T-cell (primary cell): ENCODE results near the gene SMIM22. TPM values are rescaled to one million over a fixed set of nuclear protein-coding genes. Genes with fewer than 3 reads are reported as not detected.

Source experiments
- ATAC-seq, 4 experiments: fragments of 200-7000 bp in 3 of 4; fragments of 150-1000 bp in 1 of 4; cut with Tn5 transposase; replicated peaks in 1 of 4; 1 replicate in 3 of 4; 2 replicates in 1 of 4; pipeline ENCODE4 v1.10.0; 2021; ENCODE audit warnings: moderate library complexity in 3 of 4, mild to moderate bottlenecking in 2 of 4, moderate number of reproducible peaks in 1 of 4
- CTCF ChIA-PET, 2 donors: fragments of 300-600 bp; sonication (Branson Sonifier 250); formaldehyde crosslinking; loops; one replicate each; lab custom pipeline; 2022; ENCODE audit warnings: antibody characterized with exemption in 2 of 2; lab: Charles Lee
- POLR2A ChIA-PET, 2 donors: fragments of 300-600 bp; sonication (Branson Sonifier 250); formaldehyde crosslinking; loops; one replicate each; lab custom pipeline; 2022; ENCODE audit warnings: antibody characterized with exemption in 2 of 2; lab: Charles Lee
- DNase-seq, 35 experiments: peaks; one replicate each; pipeline versions ENCODE4 v3.0.0 to v3.0.0-alpha.2; 2013 to 2023
- H3K27ac ChIP-seq: one replicate; pipeline ENCODE4 v1.5.1; 2013; ENCODE audit warnings: low read length
- H3K27me3 ChIP-seq, 2 experiments: replicated peaks in 1 of 2; 1 replicate in 1 of 2; 2 replicates in 1 of 2; pipeline versions ENCODE4 v1.6.1 to v1.7.0; 2013; ENCODE audit warnings: low read length in 1 of 2, mixed read lengths in 1 of 2; ENCODE audit not compliant: control insufficient read depth in 2 of 2, insufficient read depth in 2 of 2; ENCODE audit errors: extremely low read depth in 1 of 2
- H3K36me3 ChIP-seq, 2 donors: 1 replicate in 1 of 2; 2 replicates in 1 of 2; pipeline versions ENCODE4 v1.6.1 to v1.7.0; 2013; ENCODE audit warnings: low read length in 1 of 2; ENCODE audit not compliant: control insufficient read depth in 2 of 2, insufficient read depth in 1 of 2; ENCODE audit errors: extremely low read depth in 1 of 2
- H3K4me1 ChIP-seq, 2 experiments: 1 replicate in 1 of 2; 2 replicates in 1 of 2; pipeline versions ENCODE4 v1.6.1 to v1.7.0; 2013; ENCODE audit warnings: low read length in 2 of 2, mixed read lengths in 1 of 2; ENCODE audit not compliant: insufficient read depth in 2 of 2, control insufficient read depth in 1 of 2; ENCODE audit errors: extremely low read depth in 1 of 2
- H3K4me3 ChIP-seq, 2 donors: 1 replicate in 1 of 2; 2 replicates in 1 of 2; pipeline versions ENCODE4 v1.5.1 to v1.7.0; 2013; ENCODE audit warnings: mild to moderate bottlenecking in 2 of 2, low read length in 1 of 2, moderate library complexity in 1 of 2; ENCODE audit not compliant: control insufficient read depth in 1 of 2; ENCODE audit errors: extremely low read depth in 1 of 2
- H3K9me3 ChIP-seq: 2 replicates; pipeline ENCODE4 v1.7.0; 2013
- H3K27ac Mint-ChIP-seq, 2 donors: one replicate each; pipeline ENCODE4 v1.8.0; 2020 to 2021; ENCODE audit warnings: mild to moderate bottlenecking in 2 of 2, mixed read lengths in 2 of 2
- H3K27me3 Mint-ChIP-seq, 2 donors: one replicate each; pipeline ENCODE4 v1.8.0; 2021 to 2022; ENCODE audit warnings: mixed read lengths in 2 of 2
- H3K36me3 Mint-ChIP-seq: one replicate; pipeline ENCODE4 v1.8.0; 2021; ENCODE audit warnings: mixed read lengths
- H3K4me1 Mint-ChIP-seq, 3 donors: one replicate each; pipeline ENCODE4 v1.8.0; 2020 to 2022; ENCODE audit warnings: mixed read lengths in 3 of 3, mild to moderate bottlenecking in 1 of 3
- H3K4me3 Mint-ChIP-seq, 3 donors: one replicate each; pipeline ENCODE4 v1.8.0; 2020 to 2022; ENCODE audit warnings: mild to moderate bottlenecking in 3 of 3, mixed read lengths in 3 of 3, moderate library complexity in 3 of 3
- H3K9me3 Mint-ChIP-seq, 3 donors: one replicate each; pipeline ENCODE4 v1.8.0; 2020 to 2022; ENCODE audit warnings: mixed read lengths in 3 of 3
- WGBS: methylation state at CpG from one replicate; pipeline ENCODE4 v1.1.5; 2013; ENCODE audit warnings: missing lambda C conversion rate; ENCODE audit not compliant: insufficient coverage; 5-methylcytosine and 5-hydroxymethylcytosine counted together
- total RNA-seq, 35 experiments: library from RNA in 6 of 35; stranded (reverse) in 6 of 35; fragments of 120-200 nt in 1 of 35; gene quantifications; one replicate each; pipeline versions ENCODE4 v1.2.1 to v1.2.4 and lab custom pipeline; 2013 to 2026

The SMIM22 gene
- total RNA-seq, 5 donors from 2014 or later (not counting 1 experiment from before 2014, with no cell fraction given): not detected

GRCh38 chr16:4811773-4812172 lies 16.6 kb downstream of the SMIM22 start:
- POLR2A ChIA-PET: no interaction called here
- Histone ChIP-seq H3K4me3 (no peak overlapping the region), H3K27me3 (no peaks in the 10 kb centered on the region), H3K36me3 (peaks cover 7 to 50% of the 10 kb centered on the region in 2 donors), H3K27ac (no peak overlapping the region), H3K4me1 (no peaks in the 10 kb centered on the region), H3K9me3 (no peaks in the 10 kb centered on the region)
- peak overlapping the region; percentile 31 for H3K27ac Mint-ChIP-seq
- H3K4me1 Mint-ChIP-seq: no peaks in the 10 kb centered on the region
- H3K4me3 Mint-ChIP-seq: no peak overlapping the region
- peaks cover 37% of the 10 kb centered on the region for H3K36me3 Mint-ChIP-seq
- 84% methylated on average over 3 of the region's 9 CpGs for WGBS
- DNase-seq (no peak), ATAC-seq (no peak)
- H3K9me3 Mint-ChIP-seq: no peaks in the 10 kb centered on the region
- no peaks in the 10 kb centered on the region for H3K27me3 Mint-ChIP-seq
- CTCF ChIA-PET: no interaction called here

GRCh38 chr16:4813251-4814003 lies 18.3 kb downstream of the SMIM22 start:
- Histone ChIP-seq H3K4me3 (no peak overlapping the region), H3K27me3 (no peaks in the 10 kb centered on the region), H3K36me3 (peaks cover 9 to 54% of the 10 kb centered on the region in 2 donors), H3K27ac (no peak overlapping the region), H3K9me3 (no peaks in the 10 kb centered on the region), H3K4me1 (no peaks in the 10 kb centered on the region)
- no peaks in the 10 kb centered on the region for H3K27me3 Mint-ChIP-seq
- DNase-seq (no peak), ATAC-seq (no peak)
- peaks cover 38% of the 10 kb centered on the region for H3K36me3 Mint-ChIP-seq
- no peak overlapping the region for H3K4me3 Mint-ChIP-seq
- no peaks in the 10 kb centered on the region for H3K9me3 Mint-ChIP-seq
- no peaks in the 10 kb centered on the region for H3K4me1 Mint-ChIP-seq
- ChIA-PET CTCF (no interaction called here), POLR2A (interaction anchor here in 1 of 2 donors (0.7 kb wide), 1 partner anchor 14 kb away, joined by 3 read pairs; no protein-coding TSS in a partner anchor)
- WGBS: 98% methylated on average over 13 of the region's 16 CpGs
- H3K27ac Mint-ChIP-seq: no peak overlapping the region

- Histone ChIP-seq H3K9me3 (no peaks in the 10 kb centered on the region), H3K27me3 (no peaks in the 10 kb centered on the region), H3K4me3 (no peak overlapping the region), H3K27ac (no peak overlapping the region), H3K36me3 (peaks cover 13 to 56% of the 10 kb centered on the region in 2 donors), H3K4me1 (no peaks in the 10 kb centered on the region)
- no peak overlapping the region for H3K4me3 Mint-ChIP-seq
- no peaks in the 10 kb centered on the region for H3K9me3 Mint-ChIP-seq
- no peaks in the 10 kb centered on the region for H3K4me1 Mint-ChIP-seq
- DNase-seq (no peak), ATAC-seq (no peak)
- H3K27me3 Mint-ChIP-seq: no peaks in the 10 kb centered on the region
- no peak overlapping the region for H3K27ac Mint-ChIP-seq
- peaks cover 43% of the 10 kb centered on the region for H3K36me3 Mint-ChIP-seq
- ChIA-PET POLR2A (interaction anchor here in 1 of 2 donors (0.7 kb wide), 1 partner anchor 13 kb away, joined by 3 read pairs; no protein-coding TSS in a partner anchor), CTCF (no interaction called here)
Measured at GRCh38 chr16:4814046-4814445, 18.9 kb downstream of the SMIM22 start.

- ChIA-PET CTCF (no interaction called here), POLR2A (interaction anchor here in 1 of 2 donors (0.7 kb wide), 1 partner anchor 13 kb away, joined by 3 read pairs; no protein-coding TSS in a partner anchor)
- ATAC-seq (no peak), DNase-seq (no peak)
- Histone ChIP-seq H3K36me3 (peaks cover 13 to 59% of the 10 kb centered on the region in 2 donors), H3K27ac (no peak overlapping the region), H3K4me1 (no peaks in the 10 kb centered on the region), H3K27me3 (no peaks in the 10 kb centered on the region), H3K4me3 (no peak overlapping the region), H3K9me3 (no peaks in the 10 kb centered on the region)
- WGBS: 97% methylated on average over 15 of the region's 16 CpGs
- Mint-ChIP-seq H3K9me3 (no peaks in the 10 kb centered on the region), H3K36me3 (peaks cover 46% of the 10 kb centered on the region), H3K27ac (no peak overlapping the region), H3K27me3 (no peaks in the 10 kb centered on the region), H3K4me3 (no peak overlapping the region), H3K4me1 (no peaks in the 10 kb centered on the region)
Measured at GRCh38 chr16:4814542-4815173, 19.5 kb downstream of the SMIM22 start.

- ATAC-seq (no peak), DNase-seq (no peak)
- peaks cover 10 to 81% of the 10 kb centered on the region in 2 donors for H3K36me3 ChIP-seq
- H3K9me3 ChIP-seq: no peaks in the 10 kb centered on the region
- H3K4me1 ChIP-seq: no peaks in the 10 kb centered on the region
- H3K4me1 Mint-ChIP-seq: no peaks in the 10 kb centered on the region
- no peak overlapping the region for H3K4me3 Mint-ChIP-seq
- H3K27me3 ChIP-seq: no peaks in the 10 kb centered on the region
- H3K27ac ChIP-seq: no peak overlapping the region
- no peak overlapping the region for H3K27ac Mint-ChIP-seq
- H3K27me3 Mint-ChIP-seq: no peaks in the 10 kb centered on the region
- H3K9me3 Mint-ChIP-seq: no peaks in the 10 kb centered on the region
- H3K36me3 Mint-ChIP-seq: peaks cover 45% of the 10 kb centered on the region
- POLR2A ChIA-PET: no interaction called here
- 93% methylated on average over 5 of the region's 6 CpGs for WGBS
- H3K4me3 ChIP-seq: no peak overlapping the region
- CTCF ChIA-PET: no interaction called here
Measured at GRCh38 chr16:4820652-4821051, 25.5 kb downstream of the SMIM22 start.

- ATAC-seq: no peak
- Histone ChIP-seq H3K27ac (no peak overlapping the region), H3K4me1 (no peaks in the 10 kb centered on the region), H3K27me3 (no peaks in the 10 kb centered on the region), H3K4me3 (no peak overlapping the region), H3K9me3 (no peaks in the 10 kb centered on the region), H3K36me3 (peaks cover 10 to 85% of the 10 kb centered on the region in 2 donors)
- no peak overlapping the region for H3K4me3 Mint-ChIP-seq
- peaks cover 43% of the 10 kb centered on the region for H3K36me3 Mint-ChIP-seq
- DNase-seq: no peak
- no peaks in the 10 kb centered on the region for H3K9me3 Mint-ChIP-seq
- H3K27me3 Mint-ChIP-seq: no peaks in the 10 kb centered on the region
- CTCF ChIA-PET: interaction anchor here in 1 of 2 donors (0.6 kb wide), 1 partner anchor 84 kb away, joined by 4 read pairs; no protein-coding TSS in a partner anchor
- no peak overlapping the region for H3K27ac Mint-ChIP-seq
- 100% methylated on average over 6 of the region's 8 CpGs for WGBS
- H3K4me1 Mint-ChIP-seq: no peaks in the 10 kb centered on the region
- POLR2A ChIA-PET: no interaction called here
Measured at GRCh38 chr16:4825196-4825595, 30.0 kb downstream of the SMIM22 start.
